SHP77 (cell line): ENCODE measurements around the gene SORBS2.
"Not testable (repeated sequence)": the region's sequence is repeated elsewhere in the genome, so short reads cannot be mapped to it uniquely, and the experiment has no call there.

Experiments
- DNase-seq, 2 experiments: peaks; one replicate each; lab custom pipeline; 2025; lab: John Stamatoyannopoulos, UW

The SORBS2 gene

DNA sequence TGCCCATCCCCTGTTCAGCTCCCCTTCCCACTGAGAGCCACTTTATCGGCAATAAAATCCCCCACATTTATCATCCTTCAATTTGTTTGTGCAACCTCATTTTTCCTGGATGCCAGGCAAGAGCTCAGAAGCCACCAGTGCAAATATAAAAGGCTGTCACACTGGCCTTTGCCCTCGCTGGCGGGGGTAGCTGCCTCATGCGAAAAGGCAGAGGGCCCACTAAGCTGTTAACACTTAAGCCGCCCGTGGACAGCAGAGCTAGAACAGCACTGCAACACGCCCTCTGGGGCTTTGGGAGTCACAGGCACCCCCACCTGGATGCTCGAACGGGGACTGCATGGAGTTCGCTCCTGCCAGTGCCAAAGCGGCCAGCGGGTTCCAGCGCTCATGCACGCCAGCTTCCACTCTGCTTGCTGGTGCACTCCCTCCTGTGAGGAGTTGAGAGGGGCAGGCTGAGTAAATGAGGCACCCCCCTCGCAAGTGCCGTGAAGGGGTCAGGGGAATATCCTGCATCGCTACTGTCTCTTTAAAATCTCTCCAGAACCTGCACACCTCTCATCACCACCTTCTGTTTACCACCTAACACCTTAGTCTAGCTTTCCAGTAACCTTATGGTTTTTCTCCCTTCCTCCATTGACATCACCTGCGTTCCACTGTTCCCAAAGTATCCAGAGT lies 99.5 kb downstream of the SORBS2 start:
- DNase-seq, result no peak

DNA sequence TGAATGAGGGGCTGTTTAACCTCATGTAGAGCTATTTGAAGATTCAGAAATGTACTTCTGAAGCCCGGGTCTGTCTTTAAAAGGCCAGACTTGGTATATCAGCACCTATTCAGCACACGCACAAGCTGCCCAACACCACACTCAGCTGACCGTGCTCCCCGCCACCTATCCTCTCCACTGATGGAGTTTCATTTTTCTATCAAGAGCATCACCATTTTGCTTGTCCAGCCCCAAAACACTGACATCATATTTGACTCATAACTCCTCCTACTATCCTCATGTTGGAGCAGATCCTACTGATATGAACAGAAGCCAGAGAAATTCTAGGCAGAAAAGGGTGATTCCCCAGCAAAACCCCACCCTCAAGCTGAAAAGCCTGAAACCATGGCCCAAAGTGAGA lies 100.3 kb downstream of the SORBS2 start:
- DNase-seq, result no peak

DNA sequence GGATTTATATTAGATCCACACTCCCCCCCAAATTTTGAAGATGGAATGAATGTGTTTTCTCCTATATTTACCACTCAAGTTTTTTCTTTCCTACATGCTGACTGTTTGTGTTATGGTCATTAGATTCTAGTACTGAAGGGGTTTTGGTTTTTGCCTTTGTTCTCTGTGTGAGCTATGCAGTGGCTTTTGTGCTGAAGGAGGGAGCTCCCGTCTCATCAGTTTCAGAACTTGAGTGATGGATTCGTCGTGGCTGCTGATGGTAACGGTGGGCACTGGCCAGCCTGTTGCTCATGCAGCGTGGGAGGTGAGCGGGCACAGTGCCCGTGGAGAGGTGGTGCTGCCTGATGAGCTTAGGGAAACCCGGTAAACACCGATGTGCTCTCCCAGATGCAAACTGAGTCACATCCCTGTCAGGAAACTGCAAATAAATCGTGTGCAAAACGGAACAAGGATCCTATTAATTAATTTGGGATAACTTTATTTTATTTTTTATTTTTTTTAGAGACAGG lies 101.5 kb downstream of the SORBS2 start:
- no peak for DNase-seq

DNA sequence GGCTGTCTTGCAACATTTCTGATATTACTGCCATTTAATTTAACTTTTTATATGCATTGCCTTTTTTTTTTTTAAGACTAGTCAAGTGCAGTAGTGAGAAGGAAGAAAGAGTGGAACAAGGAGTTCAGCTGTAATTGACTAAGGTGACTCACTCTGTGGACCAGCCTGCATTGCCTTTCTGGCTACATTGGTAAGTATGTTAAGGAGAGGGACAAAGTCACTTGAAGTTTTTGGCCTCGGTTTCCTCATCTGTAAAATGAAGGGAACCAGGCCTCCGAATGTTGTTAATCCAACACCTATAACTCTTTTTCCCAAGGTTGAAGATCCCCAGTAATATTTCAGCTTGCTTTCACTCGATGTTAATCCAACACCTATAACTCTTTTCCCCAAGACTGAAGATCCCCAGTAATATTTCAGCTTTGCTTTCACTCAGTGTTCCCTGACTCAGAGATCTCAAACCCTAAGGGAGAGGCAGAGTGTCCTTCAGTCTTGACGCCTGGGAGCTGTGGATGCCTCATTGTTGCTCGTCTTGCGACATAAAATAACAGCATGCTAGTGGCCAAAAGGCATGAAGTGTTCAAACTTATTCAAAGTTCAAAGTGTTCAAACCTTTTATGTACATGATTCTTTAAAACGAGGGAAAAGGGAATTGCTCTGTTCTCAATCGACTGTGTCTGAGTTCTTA lies 102.0 kb downstream of the SORBS2 start:
- DNase-seq, result no peak

DNA sequence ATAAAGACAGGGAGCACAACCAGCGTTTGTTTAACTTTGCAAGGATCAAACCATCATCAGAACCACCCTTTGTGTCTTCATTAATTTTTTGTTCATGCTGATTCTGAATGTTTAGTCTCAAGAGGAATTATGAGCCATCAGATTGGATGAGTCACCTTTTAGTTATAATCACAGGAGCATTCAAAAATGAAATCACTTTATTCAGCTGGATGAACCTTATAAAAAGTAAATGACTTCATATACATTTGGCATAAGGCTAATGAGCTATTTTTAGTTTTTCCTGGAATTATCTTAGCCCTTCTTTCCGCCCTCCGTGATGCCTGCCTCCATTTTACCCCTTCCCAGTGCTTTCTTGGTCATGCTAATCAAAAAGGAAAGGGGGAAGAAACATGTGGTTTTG lies 103.6 kb downstream of the SORBS2 start:
- DNase-seq, result no peak

DNA sequence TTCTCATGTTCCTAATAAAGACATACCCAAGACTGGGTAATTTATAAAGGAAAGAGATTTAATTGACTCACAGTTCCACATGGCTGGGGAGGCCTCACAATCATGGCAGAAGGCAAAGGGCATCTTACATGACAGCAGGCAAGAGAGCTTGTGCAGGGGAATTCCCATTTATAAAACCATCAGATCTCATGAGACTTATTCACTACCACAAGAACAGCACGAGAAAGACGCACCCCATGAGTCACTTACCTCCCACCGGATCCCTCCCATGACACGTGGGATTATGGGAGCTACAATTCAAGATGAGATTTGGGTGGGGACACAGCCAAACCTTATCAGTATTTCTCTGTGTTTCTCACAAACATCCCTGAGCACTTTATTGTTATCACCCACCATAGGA lies 104.4 kb downstream of the SORBS2 start:
- DNase-seq, result not testable (repeated sequence)

DNA sequence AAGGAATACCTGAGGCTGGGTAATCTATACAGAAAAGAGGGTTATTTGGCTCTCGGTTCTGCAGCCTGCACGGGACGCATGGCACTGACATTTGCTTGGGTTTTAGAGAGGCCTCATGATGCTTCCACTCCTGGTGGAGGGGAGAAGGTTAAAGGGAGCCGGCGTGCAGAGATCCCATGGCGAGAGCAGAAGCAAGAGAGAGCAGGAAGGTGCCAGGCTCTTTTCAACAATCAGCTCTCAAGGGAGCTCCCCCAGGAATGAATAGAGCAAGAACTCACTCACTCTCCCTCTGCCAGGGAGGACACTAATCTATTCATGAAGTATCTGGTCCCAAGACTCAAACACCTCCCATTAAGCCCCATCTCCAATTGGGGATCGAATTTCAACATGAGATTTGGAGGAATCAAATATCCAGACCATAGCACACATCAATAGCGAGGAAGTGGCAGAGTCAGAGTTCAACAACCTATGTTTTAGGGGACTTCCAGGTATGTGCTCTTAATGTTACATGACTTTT lies 109.8 kb downstream of the SORBS2 start:
- DNase-seq, result no peak

DNA sequence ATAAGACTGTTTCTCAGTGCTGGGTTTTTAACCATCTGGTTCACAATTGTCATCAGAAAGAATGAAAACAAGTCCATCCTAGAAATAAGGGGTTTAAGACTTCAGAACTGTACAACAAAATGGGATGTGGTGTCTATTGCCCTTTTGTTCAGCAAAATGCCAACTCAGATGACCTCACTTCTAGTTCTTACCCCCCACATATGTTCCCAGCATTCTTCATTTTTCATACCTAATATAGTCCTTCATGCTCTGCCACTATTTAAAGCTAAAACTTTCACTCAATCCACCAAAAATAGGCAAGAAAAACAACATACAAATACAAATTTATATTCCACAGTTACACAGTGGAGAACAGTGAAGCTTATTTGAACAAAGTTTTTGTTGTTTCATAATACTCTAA lies 111.4 kb downstream of the SORBS2 start:
- DNase-seq, result no peak

DNA sequence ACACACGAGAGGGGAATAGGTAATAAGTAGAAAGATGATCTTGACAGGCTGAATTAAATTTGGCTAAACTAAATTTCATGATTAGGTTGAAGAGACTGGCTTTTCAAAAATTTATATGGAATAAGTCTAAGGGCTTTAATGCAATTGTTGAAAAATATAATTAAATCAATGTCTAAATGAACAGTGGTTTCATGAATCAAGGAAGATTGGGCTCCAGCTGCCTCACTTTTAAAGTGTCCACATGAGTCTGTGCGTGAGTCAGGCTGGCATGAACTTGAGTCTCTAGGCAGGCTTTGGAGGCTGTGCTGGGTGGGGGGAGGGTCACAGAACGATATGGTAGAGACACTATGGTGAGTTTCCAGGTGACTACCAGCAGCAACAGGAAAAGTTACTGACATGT lies 111.9 kb downstream of the SORBS2 start:
- no peak for DNase-seq

DNA sequence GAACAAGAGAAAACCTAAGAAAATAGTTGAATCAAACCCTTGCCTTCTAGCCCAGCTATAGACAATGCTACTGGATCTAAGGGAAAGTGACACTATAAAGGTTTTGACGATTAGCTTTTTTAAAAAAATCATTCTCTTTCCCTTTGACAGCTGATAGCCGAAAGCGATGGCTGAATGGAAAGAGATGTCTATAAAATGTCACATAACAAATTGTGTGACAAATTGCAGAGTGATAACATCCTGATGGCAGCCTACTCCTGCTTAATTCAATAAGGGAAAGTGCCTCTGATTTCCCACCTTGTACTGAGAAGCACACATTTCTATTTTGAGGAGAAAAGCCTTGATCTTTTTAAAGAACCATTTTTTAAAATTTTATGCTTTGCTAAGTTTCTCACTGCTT lies 114.5 kb downstream of the SORBS2 start:
- DNase-seq, result no peak

DNA sequence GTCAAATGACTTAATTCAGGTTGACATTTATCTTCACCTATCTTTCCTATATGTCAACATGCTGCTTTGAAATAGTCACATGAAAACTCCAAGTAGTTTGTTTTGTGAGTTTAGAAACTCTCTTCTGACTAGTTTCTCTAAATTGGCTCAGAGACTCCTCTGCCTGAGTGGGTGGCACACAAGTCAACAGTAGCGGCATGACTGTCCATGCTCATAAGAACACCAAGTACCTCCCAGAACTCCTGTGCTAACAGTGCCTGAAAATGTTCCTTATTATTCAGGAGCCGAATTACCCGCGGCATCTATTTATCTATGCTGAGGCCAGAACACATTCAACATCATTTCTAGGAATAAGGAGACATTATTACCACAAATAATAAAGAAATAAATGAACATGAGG lies 116.3 kb downstream of the SORBS2 start:
- no peak for DNase-seq

DNA sequence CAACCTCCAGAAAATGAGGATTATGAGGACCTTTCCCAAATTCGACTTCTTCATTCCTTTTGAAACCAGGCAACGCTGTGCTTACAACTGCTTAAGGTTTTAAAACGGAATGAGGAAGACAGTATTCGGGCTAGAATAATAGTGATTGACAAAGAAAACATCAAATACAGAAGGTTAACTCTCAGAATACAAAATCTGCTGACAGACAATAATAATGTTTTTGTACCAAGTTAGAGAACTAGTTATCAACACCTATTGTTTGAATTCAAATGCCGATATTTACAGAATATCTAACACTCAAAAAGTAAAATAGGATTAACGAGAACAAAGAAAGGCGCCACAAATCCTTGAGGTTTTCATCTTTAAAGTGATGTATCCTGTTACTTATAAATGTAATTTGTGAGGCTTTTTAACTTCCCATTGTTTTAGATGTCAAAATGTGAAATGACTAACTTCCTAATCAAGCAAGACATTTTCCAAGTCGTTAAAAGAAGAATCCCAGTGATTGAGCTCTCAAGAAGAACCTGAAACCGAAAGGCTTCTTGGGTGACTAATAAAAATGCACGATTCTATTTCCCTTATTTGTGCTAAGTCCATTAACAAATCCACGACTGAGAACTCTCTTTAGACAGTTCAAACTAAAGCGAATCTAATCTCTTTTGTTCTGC lies 118.3 kb downstream of the SORBS2 start:
- DNase-seq, result no peak

DNA sequence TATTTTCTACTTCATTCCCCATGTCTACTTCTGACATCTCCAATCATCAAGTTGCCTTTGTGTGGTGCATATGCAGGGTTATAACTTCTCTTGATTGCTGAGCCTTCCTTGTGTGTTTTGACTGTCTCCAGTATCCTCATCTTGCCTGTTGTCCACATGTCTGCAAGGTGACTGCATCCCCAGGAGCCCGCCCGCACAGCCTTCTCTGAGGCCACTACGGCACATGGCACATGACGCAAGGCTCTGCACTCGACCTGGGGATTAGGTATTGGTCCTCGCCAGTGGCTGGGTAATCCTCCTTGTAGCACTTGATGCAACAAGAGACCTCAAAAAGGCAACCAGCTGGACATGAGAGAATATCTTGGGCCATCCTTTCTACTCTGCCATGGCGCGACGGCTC lies 122.6 kb downstream of the SORBS2 start:
- no peak for DNase-seq

DNA sequence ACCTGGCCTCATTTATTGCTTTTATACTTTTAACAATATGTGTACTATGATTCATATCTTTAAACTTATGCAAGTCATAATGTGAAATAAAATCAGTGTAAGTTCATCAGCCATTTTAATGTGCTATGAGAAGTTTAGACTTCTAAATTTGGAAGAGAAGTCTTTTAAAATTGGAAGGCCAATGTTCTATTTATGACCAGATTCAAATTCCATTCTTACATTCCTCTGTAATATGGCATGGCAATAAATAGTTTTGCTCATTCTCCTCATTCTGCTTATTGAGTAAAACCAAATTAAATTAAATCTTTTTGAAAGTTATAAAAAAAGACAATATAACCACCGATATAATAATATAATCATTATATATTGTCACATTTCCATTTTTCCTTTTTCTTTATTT lies 126.2 kb downstream of the SORBS2 start:
- no peak for DNase-seq

DNA sequence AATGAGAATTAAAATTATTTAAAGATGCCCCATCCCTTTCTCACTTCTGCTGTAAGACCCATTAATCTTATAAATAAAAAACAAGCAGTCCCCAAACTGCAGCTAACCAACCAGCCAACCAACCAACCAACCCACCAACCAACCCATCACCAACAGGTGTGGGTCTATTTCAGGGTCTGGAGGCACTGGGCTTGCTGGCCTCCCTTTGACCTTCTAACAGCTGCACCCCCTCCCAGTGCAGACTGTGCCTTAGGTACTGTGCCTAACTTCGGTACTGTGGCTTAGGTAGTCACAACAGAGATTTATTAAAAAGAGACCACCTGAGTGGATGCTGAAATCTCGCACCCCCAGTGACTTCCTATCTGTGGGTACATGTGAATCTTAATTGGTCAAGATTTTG lies 128.1 kb downstream of the SORBS2 start:
- DNase-seq, result no peak

DNA sequence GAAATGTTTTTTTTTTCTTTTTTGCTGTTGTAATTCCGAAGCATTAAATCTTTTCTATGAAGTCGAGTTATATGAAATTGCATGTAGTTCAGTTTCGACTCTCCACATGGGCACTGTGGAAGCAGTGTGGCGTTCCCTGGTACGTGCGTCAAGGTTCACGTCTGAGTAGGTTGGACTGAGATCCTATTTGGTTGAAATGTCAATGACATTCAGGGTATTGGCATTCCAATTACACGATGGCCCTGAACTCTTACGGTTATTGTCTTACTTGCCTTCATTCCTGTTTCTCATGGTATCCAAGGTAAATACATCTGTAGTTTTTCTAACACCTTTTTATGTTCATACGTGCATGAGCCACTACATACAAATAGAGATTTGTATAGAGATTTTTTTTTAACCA lies 128.8 kb downstream of the SORBS2 start:
- DNase-seq, result no peak

DNA sequence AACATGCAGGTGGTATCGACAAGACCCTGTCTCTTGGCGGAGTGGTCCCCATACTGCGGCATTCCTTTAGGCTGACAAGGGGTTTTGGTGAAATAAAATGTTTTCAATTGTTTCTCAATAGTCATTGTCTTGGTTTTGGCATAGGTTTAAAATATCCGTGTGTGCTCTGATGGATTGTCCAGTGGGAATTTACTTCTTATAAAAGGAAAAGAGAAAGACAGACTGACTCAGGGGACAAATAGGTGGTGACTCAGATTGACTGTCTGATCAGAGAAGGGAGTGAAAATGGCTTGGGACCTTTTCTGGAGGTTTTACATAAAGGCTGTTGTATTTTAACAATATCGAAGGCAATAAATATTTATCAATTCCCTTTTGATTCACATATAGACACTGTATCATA lies 129.8 kb downstream of the SORBS2 start:
- no peak for DNase-seq

DNA sequence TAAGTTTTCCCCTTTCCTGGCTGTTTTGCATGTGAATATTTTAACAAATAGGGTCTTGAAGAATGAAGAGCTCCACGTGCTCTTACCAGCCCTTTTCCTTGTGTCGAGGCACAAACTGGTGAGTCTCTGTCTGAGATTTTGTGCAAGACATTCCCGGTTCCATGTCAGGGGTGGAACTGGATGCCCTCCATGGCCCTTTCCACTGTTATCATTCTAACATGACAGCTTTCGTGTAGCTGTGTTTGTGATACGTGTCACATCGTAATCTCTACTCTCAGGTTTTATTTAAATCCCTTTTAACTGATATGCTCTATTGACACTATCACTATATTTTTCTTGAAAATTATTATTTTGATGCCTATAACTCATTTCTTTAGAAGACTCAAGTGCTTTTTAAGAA lies 130.4 kb downstream of the SORBS2 start:
- no peak for DNase-seq

DNA sequence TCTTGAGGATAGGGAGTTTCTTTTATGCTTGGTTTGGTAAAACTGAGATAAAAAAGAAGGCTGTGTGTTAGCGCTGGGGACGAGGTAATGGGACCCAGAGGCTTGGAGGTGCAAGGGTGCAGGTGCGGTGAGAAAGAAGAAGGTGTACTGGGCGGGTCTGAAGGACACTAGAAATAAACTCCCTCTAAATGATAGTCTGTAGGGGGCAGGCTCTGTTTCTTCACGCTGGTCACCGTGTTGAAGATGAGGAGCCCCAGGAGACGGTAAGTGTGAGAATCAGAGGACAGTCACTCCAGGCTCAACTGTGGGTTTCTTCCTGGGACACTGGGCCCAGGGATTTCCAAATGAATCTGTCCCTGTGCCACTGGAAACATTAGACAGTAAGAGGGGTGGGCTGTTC lies 131.4 kb downstream of the SORBS2 start:
- no peak for DNase-seq

DNA sequence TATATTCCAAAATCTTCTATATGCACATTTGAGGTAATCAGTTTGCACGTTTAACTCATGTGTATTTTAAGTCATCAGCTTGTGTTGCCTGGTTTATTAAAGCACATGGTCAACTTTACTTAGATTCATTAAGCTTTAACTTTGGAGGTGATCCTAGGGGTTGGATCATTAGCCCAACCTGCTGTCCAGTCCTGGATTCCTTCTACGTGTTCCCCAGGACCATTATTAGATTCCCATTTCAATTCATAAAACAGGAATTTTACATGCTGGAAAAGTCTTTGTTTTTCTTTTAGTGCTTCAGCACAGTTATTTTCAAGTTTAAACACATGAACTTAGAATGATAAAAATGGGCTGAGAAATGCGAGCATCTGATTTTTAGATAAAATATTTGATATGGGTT lies 132.5 kb downstream of the SORBS2 start:
- DNase-seq, result no peak

DNA sequence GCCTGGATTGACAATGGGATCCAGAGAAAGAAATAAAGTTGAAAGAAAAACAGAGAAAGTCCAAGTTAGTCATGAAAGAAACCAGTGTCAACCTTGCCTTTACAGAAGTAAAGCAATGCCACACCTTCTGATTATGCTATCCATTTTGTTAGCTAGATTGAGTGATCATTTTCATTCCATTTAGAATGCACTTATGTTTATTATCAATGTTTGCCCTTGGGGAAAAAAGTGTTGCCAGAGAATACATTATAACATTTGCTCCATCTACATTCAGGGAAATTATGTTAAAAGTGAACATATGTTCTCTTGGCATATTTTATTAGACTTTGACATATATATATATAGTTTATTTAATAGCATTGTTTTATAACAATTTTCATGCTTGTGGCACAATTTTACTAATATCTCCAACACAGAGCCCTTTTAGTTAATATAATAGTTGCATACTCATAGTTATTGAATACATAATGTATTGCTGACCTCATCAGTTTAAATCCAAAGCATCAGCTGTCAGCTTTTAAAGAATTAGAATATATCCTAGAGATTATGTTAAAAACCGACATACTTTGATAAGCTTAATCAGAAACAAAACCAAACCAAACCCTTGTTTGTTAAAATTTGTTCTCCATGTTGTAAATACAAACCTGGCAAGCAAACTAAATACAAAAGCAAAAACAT lies 134.2 kb downstream of the SORBS2 start:
- DNase-seq, result no peak

DNA sequence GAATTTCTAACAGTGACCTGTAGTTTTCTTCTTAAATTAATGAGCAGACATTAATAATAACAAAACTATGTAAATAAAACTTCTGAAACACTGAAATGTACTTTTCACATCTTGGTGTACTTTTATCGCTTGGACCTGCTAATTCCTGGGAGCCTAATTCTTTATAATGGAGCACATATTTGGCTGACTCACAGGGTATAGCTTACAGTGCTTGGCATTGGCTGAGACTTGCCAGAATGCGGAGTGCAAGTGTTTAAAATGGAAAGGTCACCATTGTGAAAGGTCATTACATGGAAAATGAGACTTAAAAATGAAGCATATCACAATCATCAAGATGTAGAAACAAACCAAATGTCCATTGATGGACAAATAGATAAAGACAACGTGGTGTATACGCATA lies 139.4 kb downstream of the SORBS2 start:
- DNase-seq, result no peak

DNA sequence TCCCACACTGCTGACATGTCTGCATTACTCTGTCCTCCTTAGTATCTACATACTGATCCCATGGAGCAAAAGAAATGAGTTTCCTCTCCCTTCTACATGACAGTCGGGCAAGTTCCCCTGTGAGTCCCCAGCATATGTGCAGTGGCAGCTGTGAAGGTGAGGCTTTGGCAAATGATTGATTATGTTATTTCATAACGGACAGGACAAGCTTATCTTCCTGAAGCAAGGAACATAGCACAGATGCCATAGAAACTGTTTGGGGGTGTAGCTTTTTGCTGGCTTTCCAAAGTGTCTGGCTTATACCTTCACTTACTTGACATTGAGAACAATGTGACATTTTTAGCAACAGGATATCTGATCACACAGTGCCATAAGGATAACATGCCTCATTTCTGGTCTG lies 139.8 kb downstream of the SORBS2 start:
- DNase-seq, result no peak
